Suppressor macrophage treated with lipopolysaccharide for 4 hours (primary cell): ENCODE data around the gene ZNF276.
"Not testable (repeated sequence)": the region's sequence is repeated elsewhere in the genome, so short reads cannot be mapped to it uniquely, and the experiment has no call there.

Source experiments
- DNase-seq: peaks from one replicate; pipeline ENCODE4 v3.0.0-alpha.2; 2020

The ZNF276 gene

GRCh38 chr16:89738538-89739317 lies 17.4 kb downstream of the ZNF276 start:
- no peak for DNase-seq

DNA sequence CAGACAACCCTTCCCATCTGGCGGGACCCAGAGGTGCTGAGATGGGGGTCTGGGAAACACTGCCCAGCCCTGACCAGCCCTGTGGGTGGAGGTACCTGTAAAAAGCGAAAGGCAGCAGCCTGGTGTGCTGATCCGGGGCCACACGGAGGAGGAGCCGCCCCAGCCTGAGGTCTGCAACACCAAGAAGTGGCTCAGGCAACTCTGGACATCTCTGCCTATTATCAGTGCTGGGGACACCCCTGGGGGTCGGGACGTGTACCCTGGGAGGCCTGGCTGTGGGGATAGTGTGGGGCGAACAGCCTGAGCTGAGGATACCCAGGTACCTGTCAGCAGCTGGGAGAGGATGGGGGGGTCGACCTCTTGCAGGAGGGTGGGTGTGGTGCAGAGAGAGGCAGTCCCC lies 18.0 kb downstream of the ZNF276 start:
- DNase-seq = no peak

- no peak for DNase-seq
Observed at GRCh38 chr16:89741342-89742014, 20.1 kb downstream of the ZNF276 start.

DNA sequence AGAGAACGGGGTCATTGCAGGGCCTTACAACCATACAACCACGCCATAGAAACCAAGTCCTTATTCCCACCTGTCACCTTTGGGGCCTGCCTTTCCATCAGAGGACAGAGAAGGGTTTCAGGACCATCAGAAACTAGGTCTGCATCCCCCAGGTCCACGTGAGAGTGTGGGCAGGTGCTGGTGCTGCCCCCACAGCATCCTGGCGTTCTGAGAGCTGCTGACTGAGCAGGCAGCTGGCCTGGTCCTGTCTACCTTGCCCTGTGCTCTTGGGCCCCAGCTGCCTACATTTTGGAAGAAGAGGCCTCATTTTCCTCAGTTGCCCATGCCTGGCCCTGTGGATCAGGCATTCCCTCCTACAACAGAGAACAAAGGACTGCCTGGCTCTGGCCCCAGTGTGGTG lies 21.6 kb downstream of the ZNF276 start:
- DNase-seq = no peak

- no peak for DNase-seq
Observed at GRCh38 chr16:89744813-89745212, 23.5 kb downstream of the ZNF276 start.

DNA sequence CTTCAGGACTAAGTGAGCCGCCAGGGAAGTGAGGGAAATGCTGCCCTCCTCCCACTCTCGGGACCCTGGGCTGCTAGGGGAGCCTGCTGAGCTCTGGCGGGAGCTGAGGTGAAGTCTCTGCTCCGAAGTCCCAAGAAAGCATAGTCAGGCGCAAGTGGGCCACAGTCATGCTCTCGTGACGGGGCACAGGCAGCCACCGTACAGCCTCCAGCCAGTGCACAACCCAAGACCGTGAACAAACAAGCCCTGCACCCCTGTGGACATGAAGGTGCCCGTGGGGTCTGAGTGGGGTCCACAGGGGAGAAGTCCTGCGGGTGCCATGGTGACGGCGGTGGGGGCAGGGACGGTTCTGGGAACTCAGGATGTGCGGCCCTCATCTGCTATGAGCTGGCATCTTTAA lies 24.7 kb downstream of the ZNF276 start:
- no peak for DNase-seq

GRCh38 chr16:89748076-89748475 lies 26.7 kb downstream of the ZNF276 start:
- no peak for DNase-seq

- peak; percentile 24 for DNase-seq
Observed at GRCh38 chr16:89748921-89749320, 27.6 kb downstream of the ZNF276 start.

- peak; percentile 79 for DNase-seq
Observed at GRCh38 chr16:89749637-89750036, 28.3 kb downstream of the ZNF276 start.

DNA sequence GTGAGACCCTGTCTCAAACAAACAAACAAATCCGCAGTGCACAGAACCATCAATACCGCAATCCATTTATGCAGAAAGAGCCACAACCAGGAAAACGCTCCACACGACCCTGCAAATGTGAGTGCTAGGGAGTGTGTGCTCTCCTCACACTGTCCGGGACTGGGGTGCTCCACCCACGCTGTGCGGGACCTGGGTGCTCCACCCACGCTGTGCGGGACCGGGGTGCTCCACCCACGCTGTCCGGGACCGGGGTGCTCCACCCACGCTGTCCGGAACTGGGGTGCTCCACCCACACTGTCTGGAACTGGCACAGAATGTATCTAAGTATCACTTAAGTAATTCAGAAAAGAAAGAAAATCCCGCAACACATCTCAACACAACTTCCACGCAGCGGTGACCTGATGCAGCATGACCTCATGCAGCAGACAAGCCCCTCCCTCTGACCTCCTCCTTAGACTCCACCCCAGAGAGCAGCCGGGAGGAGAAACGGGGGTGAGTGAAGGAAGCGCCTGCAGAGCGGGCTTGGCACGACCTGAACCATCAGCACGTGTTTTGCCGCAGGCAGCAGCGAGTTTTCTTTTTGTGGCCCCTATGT lies 38.5 kb downstream of the ZNF276 start:
- peak; percentile 19 for DNase-seq

DNA sequence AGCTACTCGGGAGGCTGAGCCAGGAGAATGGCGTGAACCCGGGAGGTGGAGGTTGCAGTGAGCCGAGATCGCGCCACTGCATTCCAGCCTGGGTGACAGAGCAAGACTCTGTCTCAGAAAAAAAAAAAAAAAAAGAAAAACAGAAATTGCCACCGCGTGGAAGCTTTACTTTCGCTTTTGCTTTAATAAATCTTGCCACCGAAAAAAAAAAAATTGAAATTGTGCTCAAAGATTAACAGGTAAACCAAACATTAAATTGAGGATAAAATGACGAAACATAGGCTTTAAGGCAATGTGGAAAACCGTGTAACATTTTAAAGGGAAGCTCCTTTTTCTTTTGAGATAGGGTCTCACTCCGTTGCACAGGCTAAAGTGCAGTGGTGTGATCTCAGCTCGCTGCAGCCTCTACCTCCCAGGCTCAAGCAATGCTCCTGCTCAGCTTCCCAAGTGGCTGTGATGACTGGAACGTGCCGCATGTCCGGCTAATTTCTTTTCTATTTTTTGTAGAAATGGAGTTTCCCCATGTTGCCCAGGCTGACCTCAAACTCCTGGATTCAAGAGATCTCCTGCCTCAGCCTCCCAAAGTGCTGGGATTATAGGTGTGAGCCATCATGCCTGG lies 40.1 kb downstream of the ZNF276 start:
- DNase-seq = peak; percentile 45

DNA sequence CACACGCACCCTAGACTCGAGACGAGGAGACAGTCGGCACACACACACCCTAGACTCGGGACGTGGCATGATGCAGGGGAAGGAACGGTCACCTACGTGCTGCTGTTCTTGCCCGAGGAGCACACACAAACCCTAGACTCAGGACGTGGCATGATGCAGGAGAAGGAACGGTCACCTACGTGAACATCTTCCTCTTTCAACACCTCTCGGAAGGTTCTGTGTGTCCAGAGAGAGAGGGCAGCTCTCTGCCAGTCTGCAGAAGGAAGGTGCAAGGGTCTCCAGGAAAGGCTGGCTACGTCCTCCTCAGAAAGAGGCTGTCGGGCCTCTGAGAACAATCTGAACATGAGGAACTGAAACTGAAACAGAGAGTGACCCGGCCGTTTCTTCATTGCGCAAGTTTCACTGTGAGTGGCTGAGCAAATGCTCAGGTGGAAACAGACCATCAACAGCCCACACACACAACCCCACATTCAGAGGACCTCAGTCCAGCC lies 43.4 kb downstream of the ZNF276 start:
- DNase-seq = peak; percentile 95

DNA sequence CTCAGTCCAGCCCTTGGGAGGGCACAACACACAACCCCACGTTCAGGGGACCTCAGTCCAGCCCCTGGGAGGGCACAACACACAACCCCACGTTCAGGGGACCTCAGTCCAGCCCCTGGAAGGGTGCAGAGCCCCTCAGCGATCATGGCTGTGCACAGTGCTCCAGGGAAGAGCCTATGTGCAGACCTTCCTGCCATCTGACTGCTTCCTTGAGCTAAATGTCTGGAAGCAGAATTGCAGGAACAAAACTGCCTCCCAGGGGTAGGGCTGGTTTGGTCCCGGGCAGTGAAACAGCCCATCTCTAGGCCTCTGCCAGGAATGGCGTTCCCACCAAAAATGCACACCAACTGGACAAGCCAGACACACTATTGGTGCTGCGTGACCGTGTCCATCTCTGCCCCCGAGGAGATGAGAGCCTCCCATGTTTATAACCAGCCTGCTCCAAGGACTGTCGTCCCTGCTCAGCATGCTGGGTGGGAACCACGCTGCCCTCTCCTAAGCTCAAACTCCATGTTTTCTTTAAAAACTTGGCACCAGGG lies 44.0 kb downstream of the ZNF276 start:
- DNase-seq = no peak

GRCh38 chr16:89770367-89770766 lies 49.0 kb downstream of the ZNF276 start:
- DNase-seq = no peak

DNA sequence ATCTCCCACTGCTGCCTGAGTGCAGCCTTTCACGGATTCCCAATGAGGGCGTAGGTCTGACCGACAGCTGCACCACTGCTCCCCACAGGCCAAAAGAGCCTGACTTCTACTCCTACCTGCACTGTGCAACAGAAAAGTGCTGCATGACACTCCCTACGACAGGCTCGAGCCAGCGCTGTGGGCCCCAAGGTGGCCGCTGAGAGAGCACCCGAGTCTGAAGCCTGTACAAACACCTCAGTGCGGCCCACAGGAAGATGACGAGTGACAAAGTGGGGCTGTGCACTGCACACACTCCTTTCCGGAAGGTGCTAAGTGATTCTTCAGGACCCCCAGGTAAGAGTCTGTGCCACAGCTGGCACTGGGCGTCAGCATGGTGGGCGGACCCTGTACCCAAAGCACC lies 53.9 kb downstream of the ZNF276 start:
- DNase-seq = no peak

- not testable (repeated sequence) for DNase-seq
Observed at GRCh38 chr16:89778211-89778610, 56.9 kb downstream of the ZNF276 start.

GRCh38 chr16:89779231-89779908 lies 58.0 kb downstream of the ZNF276 start:
- no peak for DNase-seq

DNA sequence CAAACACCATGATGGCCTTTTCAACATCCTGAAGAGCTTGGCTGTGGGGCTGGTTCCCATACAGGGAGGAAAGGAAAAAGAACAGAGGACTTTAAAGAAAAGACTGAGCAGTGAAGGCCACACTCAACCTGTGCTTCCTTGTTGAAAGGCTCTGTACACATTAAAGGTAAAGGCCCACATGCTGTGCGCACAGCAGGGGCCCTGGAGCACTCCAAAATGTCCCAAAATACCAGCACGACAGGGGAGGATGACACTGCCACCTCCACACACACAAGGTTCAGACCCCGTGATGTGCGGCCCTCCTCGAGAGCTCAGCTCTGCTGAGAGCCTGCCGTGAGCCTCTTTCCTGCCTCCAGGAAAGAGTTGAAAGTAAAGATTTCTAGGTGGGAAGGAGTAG lies 58.6 kb downstream of the ZNF276 start:
- no peak for DNase-seq

GRCh38 chr16:89782489-89782888 lies 61.2 kb downstream of the ZNF276 start:
- no peak for DNase-seq

DNA sequence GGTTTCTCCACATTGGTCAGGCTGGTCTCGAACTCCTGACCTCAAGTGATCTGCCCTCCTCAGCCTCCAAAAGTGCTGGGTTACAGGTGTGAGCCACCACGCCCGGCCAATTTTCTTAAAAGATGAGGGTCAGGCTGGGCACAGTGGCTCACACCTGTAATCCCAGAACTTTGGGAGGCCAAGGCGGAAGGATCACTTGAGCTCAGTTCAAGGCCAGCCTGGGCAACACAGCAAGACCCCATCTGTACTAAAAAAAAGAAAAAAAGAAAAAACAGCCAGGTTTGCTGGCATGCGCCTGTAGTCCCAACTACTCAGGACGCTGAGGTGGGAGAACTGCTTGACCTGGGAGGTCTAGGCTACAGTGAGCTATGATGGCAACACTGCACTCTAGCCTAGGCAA lies 62.6 kb downstream of the ZNF276 start:
- not testable (repeated sequence) for DNase-seq

DNA sequence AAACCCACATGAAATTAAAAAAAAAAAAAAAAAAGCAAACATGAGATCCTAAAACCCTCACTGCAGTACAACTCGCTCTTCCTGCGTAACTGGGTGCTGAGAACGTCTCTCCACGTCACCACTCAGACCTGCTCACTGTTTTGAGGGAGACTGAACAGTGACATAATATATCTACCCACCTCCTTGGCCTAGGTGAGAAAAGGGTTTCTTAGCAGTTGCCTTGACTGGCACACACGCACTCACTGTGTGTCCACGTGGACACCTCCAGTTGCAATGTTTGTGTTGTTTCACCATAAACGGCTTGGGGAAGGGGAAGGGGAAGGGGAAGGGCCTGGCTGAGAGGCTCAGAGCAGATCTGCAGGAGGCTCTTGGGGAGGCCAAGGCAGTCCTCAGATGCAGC lies 63.1 kb downstream of the ZNF276 start:
- DNase-seq = no peak

GRCh38 chr16:89785523-89786155 lies 64.3 kb downstream of the ZNF276 start:
- DNase-seq = no peak
